Vagina (tissue), 2 donors: ENCODE data around the gene DNAJC3. TPM values are rescaled to one million over a fixed set of nuclear protein-coding genes. Genes with fewer than 3 reads are reported as not detected.
"Not testable (repeated sequence)": the region's sequence is repeated elsewhere in the genome, so short reads cannot be mapped to it uniquely, and the experiment has no call there.

Experiments used
- DNase-seq, 2 donors: peaks; one replicate each; pipeline ENCODE4 v3.0.0-alpha.2; 2017; ENCODE audit errors: extremely low spot score in 2 of 2
- H3K27ac ChIP-seq: fragments of 200-600 bp; sonication (generic); one replicate; pipeline ENCODE4 v1.5.1; 2019
- H3K27me3 ChIP-seq: fragments of 200-600 bp; sonication (generic); one replicate; pipeline ENCODE4 v1.5.1; 2019
- H3K36me3 ChIP-seq, 2 donors: fragments of 200-600 bp; sonication (generic); one replicate each; pipeline ENCODE4 v1.5.1; 2017 to 2019
- H3K4me1 ChIP-seq: fragments of 200-600 bp; sonication (generic); one replicate; pipeline ENCODE4 v1.5.1; 2019
- H3K4me3 ChIP-seq, 2 donors: fragments of 200-600 bp; sonication (generic); 1 replicate in 1 of 2; 2 replicates in 1 of 2; pipeline ENCODE4 v1.5.1; 2016 to 2019
- H3K9me3 ChIP-seq: fragments of 200-600 bp; sonication (generic); one replicate; pipeline ENCODE4 v1.5.1; 2019
- POLR2A ChIP-seq, 2 donors: fragments of 450-650 bp; IDR thresholded peaks; one replicate each; pipeline ENCODE4 v1.6.1; 2017; ENCODE audit warnings: antibody characterized with exemption in 2 of 2, mild to moderate bottlenecking in 2 of 2, moderate library complexity in 2 of 2
- POLR2AphosphoS5 ChIP-seq, 2 donors: sonication (generic); formaldehyde crosslinking; IDR thresholded peaks; one replicate each; pipeline ENCODE4 v1.9.0; 2017; ENCODE audit warnings: antibody characterized with exemption in 2 of 2, mild to moderate bottlenecking in 2 of 2, low read depth in 1 of 2; ENCODE audit not compliant: insufficient read depth in 1 of 2
- intact Hi-C: fragments of 100-400 bp; cut with DNase I; formaldehyde crosslinking; loops from one replicate; pipeline ENCODE4 v1.15.1; 2023
- total RNA-seq: library from RNA; depleted of rRNA; stranded (reverse); fragments of >200 nt; gene quantifications from one replicate; pipeline ENCODE4 v1.2.3, GENCODE V29; 2016
- TF ChIP-seq, protein P1 (sequence below), 3 experiments: fragments of 450-650 bp in 2 of 3; fragments of 200-600 bp in 1 of 3; sonication (generic) in 1 of 3; IDR thresholded peaks; one replicate each; pipeline ENCODE4 v1.5.1; 2017 to 2019; ENCODE audit warnings: antibody characterized with exemption in 3 of 3, mild to moderate bottlenecking in 2 of 3, moderate library complexity in 2 of 3

The DNAJC3 gene
- total RNA-seq, 1 donor from 2014 or later: 33.1 TPM

DNA sequence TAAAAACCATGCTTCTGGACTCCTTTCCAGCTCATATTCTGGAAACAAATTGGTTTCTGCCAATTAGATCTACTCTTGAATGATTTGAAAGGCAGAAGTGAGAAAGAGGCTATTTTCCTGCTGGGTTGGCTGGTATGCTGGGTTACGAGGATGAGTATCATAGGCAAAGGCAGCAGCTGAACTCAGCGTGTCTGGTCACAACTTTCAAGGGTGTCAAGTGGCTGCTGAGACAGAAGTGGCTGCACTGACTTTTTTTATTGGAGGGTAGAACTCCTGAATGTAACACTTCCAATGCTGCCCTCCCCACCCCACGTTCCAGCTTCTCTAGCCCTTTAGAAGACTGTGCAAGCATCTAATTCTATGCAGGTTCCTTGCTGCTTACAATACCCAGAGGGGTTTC, 24.1 kb upstream of the DNAJC3 start:
- intact Hi-C loops: no loop called here
- H3K4me1 ChIP-seq: no peaks in the 10 kb centered on the region
- no peaks in the 10 kb centered on the region for H3K36me3 ChIP-seq
- H3K9me3 ChIP-seq: no peaks in the 10 kb centered on the region
- TF ChIP-seq POLR2A (IDR thresholded peaks at IDR 0.05) (no peak), POLR2AphosphoS5 (IDR thresholded peaks at IDR 0.05; ENCODE audit: insufficient read depth in 1 of 2, low read depth in 1 of 2) (no peak)
- TF ChIP-seq, protein P1, sequence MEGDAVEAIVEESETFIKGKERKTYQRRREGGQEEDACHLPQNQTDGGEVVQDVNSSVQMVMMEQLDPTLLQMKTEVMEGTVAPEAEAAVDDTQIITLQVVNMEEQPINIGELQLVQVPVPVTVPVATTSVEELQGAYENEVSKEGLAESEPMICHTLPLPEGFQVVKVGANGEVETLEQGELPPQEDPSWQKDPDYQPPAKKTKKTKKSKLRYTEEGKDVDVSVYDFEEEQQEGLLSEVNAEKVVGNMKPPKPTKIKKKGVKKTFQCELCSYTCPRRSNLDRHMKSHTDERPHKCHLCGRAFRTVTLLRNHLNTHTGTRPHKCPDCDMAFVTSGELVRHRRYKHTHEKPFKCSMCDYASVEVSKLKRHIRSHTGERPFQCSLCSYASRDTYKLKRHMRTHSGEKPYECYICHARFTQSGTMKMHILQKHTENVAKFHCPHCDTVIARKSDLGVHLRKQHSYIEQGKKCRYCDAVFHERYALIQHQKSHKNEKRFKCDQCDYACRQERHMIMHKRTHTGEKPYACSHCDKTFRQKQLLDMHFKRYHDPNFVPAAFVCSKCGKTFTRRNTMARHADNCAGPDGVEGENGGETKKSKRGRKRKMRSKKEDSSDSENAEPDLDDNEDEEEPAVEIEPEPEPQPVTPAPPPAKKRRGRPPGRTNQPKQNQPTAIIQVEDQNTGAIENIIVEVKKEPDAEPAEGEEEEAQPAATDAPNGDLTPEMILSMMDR (IDR thresholded peaks at IDR 0.05): no peak
- DNase-seq: no peak
- H3K27me3 ChIP-seq: no peaks in the 10 kb centered on the region
- no peak overlapping the region for H3K27ac ChIP-seq
- no peak overlapping the region for H3K4me3 ChIP-seq

DNA sequence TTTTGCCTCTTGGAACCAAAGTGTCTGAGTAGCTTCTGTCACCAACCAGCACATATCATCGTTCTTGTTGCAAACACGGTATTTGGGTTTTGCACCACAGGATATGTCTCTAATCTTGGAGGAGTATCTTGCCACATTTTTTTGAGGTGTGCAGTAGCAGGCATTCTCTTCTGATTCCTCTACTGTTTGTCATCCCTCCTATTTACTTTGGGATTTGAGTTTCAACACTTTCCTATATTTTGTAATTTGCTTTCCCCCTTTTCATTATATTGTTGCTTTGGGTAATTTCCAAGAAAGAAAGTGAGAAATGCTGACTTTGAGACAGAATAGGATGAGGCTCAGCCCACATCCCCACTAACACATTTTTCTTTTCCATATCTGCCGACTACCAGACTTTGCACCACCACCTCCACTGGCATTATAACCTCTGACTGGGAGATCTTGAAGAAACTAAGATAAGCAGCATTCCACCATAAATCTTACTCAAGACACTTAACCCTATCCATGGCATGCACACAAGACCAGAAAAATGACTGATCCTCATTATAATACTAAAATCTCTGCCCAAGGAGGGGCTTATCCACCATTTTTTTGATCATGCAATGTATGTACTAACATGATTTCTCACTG, 20.4 kb upstream of the DNAJC3 start:
- H3K27me3 ChIP-seq: no peaks in the 10 kb centered on the region
- no peaks in the 10 kb centered on the region for H3K36me3 ChIP-seq
- H3K4me3 ChIP-seq: no peak overlapping the region
- no peak for DNase-seq
- no peak overlapping the region for H3K27ac ChIP-seq
- TF ChIP-seq POLR2A (IDR thresholded peaks at IDR 0.05) (no peak), POLR2AphosphoS5 (IDR thresholded peaks at IDR 0.05; ENCODE audit: insufficient read depth in 1 of 2, low read depth in 1 of 2) (no peak)
- TF ChIP-seq, protein P1 (IDR thresholded peaks at IDR 0.05): no peak
- H3K4me1 ChIP-seq: no peaks in the 10 kb centered on the region
- H3K9me3 ChIP-seq: no peaks in the 10 kb centered on the region
- intact Hi-C loops: no loop called here

DNA sequence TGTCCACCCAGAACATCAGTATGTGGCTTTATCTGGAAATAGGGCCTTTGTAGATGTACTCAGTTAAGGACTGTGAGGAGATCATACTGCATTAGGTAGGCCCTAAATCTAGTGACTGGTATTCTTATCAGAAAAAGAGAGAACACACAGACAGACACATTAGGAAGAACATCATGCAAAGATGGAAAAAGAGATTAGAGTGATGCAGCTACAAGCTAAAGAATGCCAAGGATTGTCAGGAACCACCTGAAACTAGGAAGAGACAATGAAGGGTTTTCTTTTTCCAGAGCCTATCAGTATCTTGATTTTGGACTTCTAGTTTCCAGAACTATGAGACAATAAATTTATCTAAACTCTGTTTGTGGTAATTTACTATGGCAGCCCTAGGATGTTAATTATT, 17.4 kb upstream of the DNAJC3 start:
- TF ChIP-seq POLR2A (IDR thresholded peaks at IDR 0.05) (no peak), POLR2AphosphoS5 (IDR thresholded peaks at IDR 0.05; ENCODE audit: insufficient read depth in 1 of 2, low read depth in 1 of 2) (no peak)
- TF ChIP-seq, protein P1 (IDR thresholded peaks at IDR 0.05): no peak
- no peaks in the 10 kb centered on the region for H3K4me1 ChIP-seq
- intact Hi-C loops: no loop called here

DNA sequence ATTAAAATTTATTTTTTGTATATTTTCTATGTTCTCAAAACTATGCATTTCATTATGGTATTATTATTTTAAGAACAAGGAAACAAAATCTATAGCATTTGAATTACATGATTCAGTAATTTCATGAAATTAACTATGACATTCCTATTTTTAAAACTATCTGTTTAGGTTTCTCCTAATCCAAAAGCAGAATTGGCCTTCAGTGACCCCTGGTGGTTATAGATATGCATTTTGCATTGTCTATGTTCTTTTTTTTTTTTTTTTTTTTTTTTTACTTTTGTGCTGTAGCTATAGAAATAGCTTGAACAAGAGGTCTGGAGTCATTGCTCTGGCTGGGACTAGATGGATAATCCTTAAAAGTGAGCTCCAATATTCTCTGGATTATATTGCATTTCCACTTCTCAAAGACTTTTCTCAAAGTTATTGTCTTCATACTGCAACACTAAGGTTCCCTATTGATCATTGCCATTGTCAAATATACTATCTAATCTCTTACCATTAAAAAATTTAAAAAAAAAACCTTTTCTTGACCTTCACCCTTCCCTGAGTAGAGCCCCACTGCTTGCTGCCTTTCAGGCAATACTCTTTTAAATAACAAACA, 15.9 kb upstream of the DNAJC3 start:
- H3K36me3 ChIP-seq: no peaks in the 10 kb centered on the region
- H3K27me3 ChIP-seq: no peaks in the 10 kb centered on the region
- H3K4me3 ChIP-seq: no peak overlapping the region
- no peak for DNase-seq
- H3K4me1 ChIP-seq: no peaks in the 10 kb centered on the region
- no peaks in the 10 kb centered on the region for H3K9me3 ChIP-seq
- intact Hi-C loops: no loop called here
- TF ChIP-seq, protein P1 (IDR thresholded peaks at IDR 0.05): peak in 1 of 3 experiments; percentile 14
- TF ChIP-seq POLR2A (IDR thresholded peaks at IDR 0.05): no peak
- H3K27ac ChIP-seq: no peak overlapping the region

More for the DNA sequence above, 17.4 kb upstream of the DNAJC3 start:
- DNase-seq: no peak
- Histone ChIP-seq H3K27ac (no peak overlapping the region), H3K9me3 (no peaks in the 10 kb centered on the region), H3K36me3 (no peaks in the 10 kb centered on the region), H3K4me3 (no peak overlapping the region), H3K27me3 (no peaks in the 10 kb centered on the region)

DNA sequence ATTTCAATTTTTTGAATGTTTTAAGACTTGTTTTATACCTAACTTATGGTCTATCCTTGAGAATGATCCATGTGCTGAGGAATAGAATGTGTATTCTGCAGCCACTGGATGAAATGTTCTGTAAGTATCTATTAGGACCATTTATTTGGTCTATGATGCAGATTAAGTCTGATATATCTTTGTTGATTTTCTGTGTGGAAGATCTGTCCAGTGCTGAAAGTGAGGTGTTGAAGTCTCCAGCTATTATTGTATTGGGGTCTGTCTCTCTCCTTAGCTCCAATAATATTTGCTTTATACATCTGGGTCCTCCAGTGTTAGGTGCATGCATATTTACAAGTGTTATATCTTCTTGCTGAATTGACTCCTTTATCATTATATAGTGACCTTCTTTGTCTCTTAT, 9.7 kb upstream of the DNAJC3 start:
- intact Hi-C loops, H3K36me3 ChIP-seq, H3K4me3 ChIP-seq, H3K27me3 ChIP-seq, H3K27ac ChIP-seq, DNase-seq, H3K4me1 ChIP-seq: not testable (repeated sequence)
- peaks cover 13% of the 10 kb centered on the region for H3K9me3 ChIP-seq
